Hepatocyte (in vitro differentiated cells): ENCODE results near the gene ARHGEF10L. TPM values are rescaled to one million over a fixed set of nuclear protein-coding genes. Genes with fewer than 3 reads are reported as not detected.

Source experiments
- DNase-seq: peaks from one replicate; pipeline ENCODE4 v3.0.0-alpha.2; 2016; ENCODE audit warnings: low spot score
- H2AFZ ChIP-seq: fragments of 200-600 bp; sonication (generic); 2 replicates; pipeline ENCODE4 v1.6.0; 2016; ENCODE audit warnings: antibody characterized with exemption, mild to moderate bottlenecking
- H3K27ac ChIP-seq: fragments of 200-600 bp; sonication (generic); 2 replicates; pipeline ENCODE4 v1.5.1; 2016; ENCODE audit warnings: mild to moderate bottlenecking
- H3K27me3 ChIP-seq: fragments of 200-600 bp; sonication (generic); 2 replicates; pipeline ENCODE4 v1.6.1; 2016
- H3K36me3 ChIP-seq: fragments of 200-600 bp; sonication (generic); replicated peaks from 2 replicates; pipeline ENCODE4 v1.5.1; 2016; ENCODE audit warnings: low read depth; ENCODE audit not compliant: insufficient read depth
- H3K4me1 ChIP-seq: fragments of 200-600 bp; sonication (generic); 2 replicates; pipeline ENCODE4 v1.5.1; 2016; ENCODE audit warnings: mild to moderate bottlenecking, moderate library complexity; ENCODE audit not compliant: insufficient read depth
- H3K4me2 ChIP-seq: fragments of 200-600 bp; sonication (generic); 2 replicates; pipeline ENCODE4 v1.6.0; 2016
- H3K4me3 ChIP-seq: fragments of 200-600 bp; sonication (generic); 2 replicates; pipeline ENCODE4 v1.5.1; 2016; ENCODE audit warnings: mild to moderate bottlenecking
- H3K79me2 ChIP-seq: fragments of 200-600 bp; sonication (generic); 2 replicates; pipeline ENCODE4 v1.6.0; 2017; ENCODE audit warnings: mild to moderate bottlenecking
- H3K9me2 ChIP-seq: fragments of 200-600 bp; sonication (generic); replicated peaks from 2 replicates; pipeline ENCODE4 v1.6.0; 2017; ENCODE audit warnings: mild to moderate bottlenecking; ENCODE audit not compliant: insufficient read depth
- H3K9me3 ChIP-seq: fragments of 200-600 bp; sonication (generic); 2 replicates; pipeline ENCODE4 v1.5.1; 2016; ENCODE audit warnings: low read depth, mild to moderate bottlenecking
- H4K20me1 ChIP-seq: fragments of 200-600 bp; sonication (generic); 2 replicates; pipeline ENCODE4 v1.6.0; 2016; ENCODE audit warnings: mild to moderate bottlenecking; ENCODE audit not compliant: insufficient read depth, poor library complexity, severe bottlenecking
- CTCF ChIP-seq: fragments of 200-600 bp; sonication (generic); IDR thresholded peaks from 2 replicates; pipeline ENCODE4 v1.5.1; 2016; ENCODE audit warnings: antibody characterized with exemption, mild to moderate bottlenecking; ENCODE audit not compliant: poor library complexity
- EZH2 ChIP-seq: fragments of 200-600 bp; sonication (generic); IDR thresholded peaks from 2 replicates; pipeline ENCODE4 v1.6.1; 2016; ENCODE audit warnings: antibody characterized with exemption, mild to moderate bottlenecking, borderline replicate concordance
- EZH2phosphoT487 ChIP-seq: fragments of 200-600 bp; sonication (generic); IDR thresholded peaks from one replicate; pipeline ENCODE4 v1.6.1; 2018; ENCODE audit warnings: antibody characterized with exemption, mild to moderate bottlenecking, low read depth, moderate library complexity; ENCODE audit not compliant: unreplicated experiment, severe bottlenecking
- WGBS: methylation state at CpG from one replicate; pipeline ENCODE4 v1.1.6; 2016; ENCODE audit warnings: low lambda C conversion rate; ENCODE audit errors: missing lambda C conversion rate; 5-methylcytosine and 5-hydroxymethylcytosine counted together
- polyA plus RNA-seq: library from polyadenylated mRNA; unstranded; fragments of >200 nt; fragmentation: Nextera tagmentation; extraction: Ambion mirVana; gene quantifications from 2 replicates; pipeline ENCODE4 v1.2.1, GENCODE V29; 2016
- total RNA-seq: library from RNA; depleted of rRNA; stranded (reverse); fragments of >200 nt; gene quantifications from 2 replicates; pipeline ENCODE4 v1.2.3, GENCODE V29; 2014

Gene ARHGEF10L
- total and polyA plus RNA-seq, 2 experiments from 2014 or later, result 40.4 to 48.3 TPM

- no peak overlapping the region for H3K27ac ChIP-seq
- H3K36me3 ChIP-seq, result no peaks in the 10 kb centered on the region
- peaks cover 27% of the 10 kb centered on the region for H4K20me1 ChIP-seq
- no peaks in the 10 kb centered on the region for H3K4me1 ChIP-seq
- H3K79me2 ChIP-seq, result no peaks in the 10 kb centered on the region
- H3K27me3 ChIP-seq, result no peaks in the 10 kb centered on the region
- TF ChIP-seq EZH2, result no peak
- no peak for TF ChIP-seq EZH2phosphoT487
- no peak for TF ChIP-seq CTCF
- 82% methylated on average over 12 of the region's 12 CpGs for WGBS
- no peaks in the 10 kb centered on the region for H3K9me2 ChIP-seq
- H3K9me3 ChIP-seq, result no peaks in the 10 kb centered on the region
- H2AFZ ChIP-seq, result no peak overlapping the region
- no peak for DNase-seq
- H3K4me2 ChIP-seq, result no peak overlapping the region
- no peak overlapping the region for H3K4me3 ChIP-seq
These were observed 132.7 kb downstream of the ARHGEF10L start for GRCh38 chr1:17672226-17672625.

- Histone ChIP-seq H3K9me3 (no peaks in the 10 kb centered on the region), H3K36me3 (no peaks in the 10 kb centered on the region), H3K9me2 (no peaks in the 10 kb centered on the region), H3K27me3 (no peaks in the 10 kb centered on the region), H3K4me3 (no peak overlapping the region), H2AFZ (no peak overlapping the region), H3K79me2 (no peaks in the 10 kb centered on the region), H3K4me1 (no peaks in the 10 kb centered on the region), H3K4me2 (no peak overlapping the region), H4K20me1 (peaks cover 27% of the 10 kb centered on the region), H3K27ac (no peak overlapping the region)
- 93% methylated on average over 13 of the region's 13 CpGs for WGBS
- TF ChIP-seq EZH2phosphoT487 (no peak), CTCF (no peak)
- no peak for DNase-seq
These were observed 134.0 kb downstream of the ARHGEF10L start for GRCh38 chr1:17673329-17674072.

- no peaks in the 10 kb centered on the region for H3K36me3 ChIP-seq
- H3K27me3 ChIP-seq, result no peaks in the 10 kb centered on the region
- WGBS, result 89% methylated on average over 14 of the region's 14 CpGs
- no peaks in the 10 kb centered on the region for H3K4me1 ChIP-seq
- H3K4me2 ChIP-seq, result no peak overlapping the region
- no peaks in the 10 kb centered on the region for H3K9me2 ChIP-seq
- DNase-seq, result no peak
- no peak overlapping the region for H2AFZ ChIP-seq
- no peaks in the 10 kb centered on the region for H3K79me2 ChIP-seq
- TF ChIP-seq EZH2phosphoT487 (no peak), CTCF (no peak), EZH2 (no peak)
- H3K27ac ChIP-seq, result no peak overlapping the region
- H3K4me3 ChIP-seq, result no peak overlapping the region
- H4K20me1 ChIP-seq, result peaks cover 25% of the 10 kb centered on the region
- H3K9me3 ChIP-seq, result no peaks in the 10 kb centered on the region
These were observed 135.4 kb downstream of the ARHGEF10L start for GRCh38 chr1:17674726-17675500.
